GM12891 (cell line): Measurements from ENCODE around the gene OCA2.
"Not testable (repeated sequence)": the region's sequence is repeated elsewhere in the genome, so short reads cannot be mapped to it uniquely, and the experiment has no call there.

Experiments used
- DNase-seq: peaks from one replicate; pipeline ENCODE4 v3.0.0; 2011; ENCODE audit warnings: low spot score; ENCODE audit not compliant: insufficient read length
- FAIRE-seq: peaks from 2 replicates; lab custom pipeline; 2011; peaks lifted over from hg19 to GRCh38; lab: Jason Lieb, UNC
- PAX5 ChIP-seq: IDR thresholded peaks from 2 replicates; pipeline ENCODE4 v1.6.1; 2011; ENCODE audit warnings: low read length, moderate library complexity, mild to moderate bottlenecking; ENCODE audit not compliant: insufficient read depth, severe bottlenecking
- POLR2A ChIP-seq: IDR thresholded peaks from 2 replicates; pipeline ENCODE4 v1.6.1; 2011; ENCODE audit warnings: low read depth, low read length, control low read depth
- POLR2AphosphoS5 ChIP-seq: IDR thresholded peaks from 2 replicates; pipeline ENCODE4 v1.6.1; 2011; ENCODE audit warnings: low read depth, low read length, control low read depth
- POU2F2 ChIP-seq: IDR thresholded peaks from 2 replicates; pipeline ENCODE4 v1.6.1; 2011; ENCODE audit warnings: low read depth, mild to moderate bottlenecking, control low read depth, low read length, moderate library complexity
- SPI1 ChIP-seq: IDR thresholded peaks from 2 replicates; pipeline ENCODE4 v1.6.1; 2011; ENCODE audit warnings: low read depth, low read length, control low read depth
- TAF1 ChIP-seq: IDR thresholded peaks from 2 replicates; pipeline ENCODE4 v1.6.1; 2011; ENCODE audit warnings: low read depth, low read length, control low read depth

The OCA2 gene

DNA sequence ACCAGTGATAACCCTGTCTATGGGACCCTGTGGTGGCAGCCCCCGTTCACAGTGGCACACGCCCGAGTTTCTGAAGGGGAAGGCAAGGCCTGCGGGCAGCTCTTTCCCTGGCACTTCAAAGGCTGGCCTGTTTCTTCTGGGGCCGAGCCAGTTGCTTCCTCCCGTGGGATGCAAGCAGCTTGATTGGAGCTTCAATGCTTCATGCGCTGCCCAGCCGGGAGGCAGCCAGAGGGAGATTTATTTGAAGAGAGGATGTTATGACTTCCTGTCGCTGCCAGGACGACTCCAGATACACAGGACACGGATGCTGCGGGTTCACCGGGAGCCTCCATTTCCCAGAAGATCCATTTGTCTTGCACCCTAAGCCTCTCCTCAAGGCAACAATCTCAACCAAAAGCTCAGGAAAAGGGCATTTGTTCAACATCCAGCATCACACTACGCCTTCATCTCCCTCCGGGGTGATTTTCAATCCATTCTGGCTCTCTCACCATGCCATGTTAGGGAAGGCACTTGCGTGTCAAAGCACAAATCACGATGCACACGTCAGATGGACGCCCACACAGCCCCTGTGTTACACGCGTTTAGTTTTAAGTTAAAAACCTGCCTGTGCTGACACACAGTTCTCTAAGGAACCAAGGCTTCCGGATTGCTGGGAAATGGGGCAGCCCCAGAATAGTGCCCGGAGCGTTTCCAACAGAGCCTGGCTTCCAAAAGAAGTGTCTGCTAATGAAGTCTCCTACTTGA, 330.2 kb downstream of the OCA2 start:
- no peak for DNase-seq
- no peak for FAIRE-seq
- no peak for TF ChIP-seq TAF1
- no peak for TF ChIP-seq SPI1
- no peak for TF ChIP-seq POLR2A
- no peak for TF ChIP-seq POU2F2
- TF ChIP-seq POLR2AphosphoS5, result no peak
- TF ChIP-seq PAX5, result no peak

GRCh38 chr15:27767918-27768640, 331.0 kb downstream of the OCA2 start:
- no peak for FAIRE-seq
- TF ChIP-seq SPI1, result no peak
- no peak for TF ChIP-seq POU2F2
- TF ChIP-seq PAX5, result no peak
- TF ChIP-seq POLR2AphosphoS5, result no peak
- no peak for TF ChIP-seq POLR2A
- TF ChIP-seq TAF1, result no peak
- DNase-seq, result no peak

- FAIRE-seq, DNase-seq: not testable (repeated sequence)
Observed at GRCh38 chr15:27767430-27767829, 331.7 kb downstream of the OCA2 start.

GRCh38 chr15:27764339-27764738, 334.8 kb downstream of the OCA2 start:
- DNase-seq, result no peak
- TF ChIP-seq POLR2AphosphoS5, result no peak
- no peak for FAIRE-seq

- FAIRE-seq (no peak), DNase-seq (no peak)
- TF ChIP-seq POU2F2 (no peak), PAX5 (no peak), TAF1 (no peak), POLR2AphosphoS5 (no peak)
Observed at GRCh38 chr15:27763514-27763913, 335.6 kb downstream of the OCA2 start.

- TF ChIP-seq POU2F2, result no peak
- no peak for TF ChIP-seq TAF1
- no peak for TF ChIP-seq PAX5
- no peak for TF ChIP-seq POLR2A
- TF ChIP-seq POLR2AphosphoS5, result no peak
- no peak for TF ChIP-seq SPI1
- no peak for DNase-seq
- FAIRE-seq, result no peak
Observed at GRCh38 chr15:27762471-27762870, 336.6 kb downstream of the OCA2 start.

GRCh38 chr15:27757052-27757451, 342.1 kb downstream of the OCA2 start:
- FAIRE-seq (no peak), DNase-seq (no peak)
- TF ChIP-seq POLR2AphosphoS5 (no peak), SPI1 (no peak), TAF1 (no peak), POU2F2 (no peak), PAX5 (no peak), POLR2A (no peak)

GRCh38 chr15:27752691-27753090, 346.4 kb downstream of the OCA2 start:
- FAIRE-seq (no peak), DNase-seq (no peak)
- TF ChIP-seq POLR2A, result no peak
- no peak for TF ChIP-seq TAF1
- TF ChIP-seq PAX5, result no peak
- TF ChIP-seq POU2F2, result no peak
- TF ChIP-seq SPI1, result no peak
- no peak for TF ChIP-seq POLR2AphosphoS5

- FAIRE-seq, result no peak
- TF ChIP-seq POLR2A (no peak), POLR2AphosphoS5 (no peak), POU2F2 (no peak), PAX5 (no peak)
- DNase-seq, result no peak
Observed at GRCh38 chr15:27747997-27748396, 351.1 kb downstream of the OCA2 start.

- no peak for DNase-seq
- FAIRE-seq, result no peak
- TF ChIP-seq TAF1 (no peak), POLR2A (no peak), SPI1 (no peak), POLR2AphosphoS5 (no peak), POU2F2 (no peak), PAX5 (no peak)
Observed at GRCh38 chr15:27746401-27746955, 352.6 kb downstream of the OCA2 start.
